GM19328 (cell line): ENCODE measurements around the gene AP5M1.
"Not testable (repeated sequence)": the region's sequence is repeated elsewhere in the genome, so short reads cannot be mapped to it uniquely, and the experiment has no call there.

Experiments
- ATAC-seq: cut with Tn5 transposase; IDR thresholded peaks from one replicate; pipeline ENCODE4 v1.9.1; 2021; ENCODE audit warnings: mild to moderate bottlenecking, moderate library complexity; ENCODE audit not compliant: unreplicated experiment

Gene AP5M1, protein sequence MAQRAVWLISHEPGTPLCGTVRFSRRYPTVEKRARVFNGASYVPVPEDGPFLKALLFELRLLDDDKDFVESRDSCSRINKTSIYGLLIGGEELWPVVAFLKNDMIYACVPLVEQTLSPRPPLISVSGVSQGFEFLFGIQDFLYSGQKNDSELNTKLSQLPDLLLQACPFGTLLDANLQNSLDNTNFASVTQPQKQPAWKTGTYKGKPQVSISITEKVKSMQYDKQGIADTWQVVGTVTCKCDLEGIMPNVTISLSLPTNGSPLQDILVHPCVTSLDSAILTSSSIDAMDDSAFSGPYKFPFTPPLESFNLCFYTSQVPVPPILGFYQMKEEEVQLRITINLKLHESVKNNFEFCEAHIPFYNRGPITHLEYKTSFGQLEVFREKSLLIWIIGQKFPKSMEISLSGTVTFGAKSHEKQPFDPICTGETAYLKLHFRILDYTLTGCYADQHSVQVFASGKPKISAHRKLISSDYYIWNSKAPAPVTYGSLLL

DNA sequence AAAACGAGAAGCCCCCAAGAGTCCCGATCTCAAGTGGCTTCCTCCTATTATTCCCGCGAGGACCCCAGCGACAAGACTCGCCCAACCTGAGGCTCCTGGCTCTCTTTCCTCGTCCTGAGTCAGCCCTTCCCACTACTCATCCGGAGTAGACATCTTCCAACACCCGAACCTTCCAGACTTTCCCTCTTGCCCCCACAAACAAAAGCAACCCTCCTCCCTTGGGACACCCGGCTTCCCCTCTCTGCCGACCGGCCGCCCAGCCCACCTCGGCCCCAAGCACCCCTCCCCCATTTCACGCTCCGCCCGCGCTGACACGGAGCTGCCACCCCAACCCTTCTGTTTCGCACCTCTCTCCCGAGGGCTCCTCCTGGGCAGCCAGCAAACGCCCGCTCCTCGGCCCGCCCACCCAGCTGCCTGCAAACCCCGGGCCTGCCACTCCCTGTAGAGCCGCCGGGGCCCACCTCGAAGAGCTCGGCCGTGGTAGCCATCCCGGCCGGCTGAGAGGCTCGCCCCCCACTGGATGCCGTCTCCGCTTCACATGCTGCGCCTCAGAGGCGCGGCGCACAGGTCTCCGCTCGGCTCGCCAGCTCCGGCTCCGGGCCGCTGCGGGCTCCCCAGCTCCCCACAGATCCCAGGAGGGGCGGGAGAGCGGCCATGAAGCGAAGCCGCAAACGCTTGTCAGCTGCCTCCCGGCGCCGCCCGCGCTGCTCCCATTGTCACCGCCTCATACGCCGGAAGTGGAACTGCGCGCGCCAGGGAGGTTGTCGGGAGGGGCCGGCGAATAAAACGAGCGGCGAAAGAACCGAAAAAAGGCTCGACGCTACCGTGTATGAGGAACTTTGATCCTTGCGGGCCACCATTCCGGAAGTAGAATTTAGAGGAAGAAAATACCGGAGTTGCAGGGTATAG lies at the start of gene AP5M1, which contains the start of gene EXOC5:
Gene AP5M1 (plus strand): TSS at position 811 of the 909 bp plus-strand sequence. CDS start 344 bp downstream, outside the sequence.
Gene EXOC5 (minus strand): TSS at position 745 of the 909 bp plus-strand sequence. CDS start 257 bp downstream, at position 488.
- ATAC-seq: peak; percentile 89

DNA sequence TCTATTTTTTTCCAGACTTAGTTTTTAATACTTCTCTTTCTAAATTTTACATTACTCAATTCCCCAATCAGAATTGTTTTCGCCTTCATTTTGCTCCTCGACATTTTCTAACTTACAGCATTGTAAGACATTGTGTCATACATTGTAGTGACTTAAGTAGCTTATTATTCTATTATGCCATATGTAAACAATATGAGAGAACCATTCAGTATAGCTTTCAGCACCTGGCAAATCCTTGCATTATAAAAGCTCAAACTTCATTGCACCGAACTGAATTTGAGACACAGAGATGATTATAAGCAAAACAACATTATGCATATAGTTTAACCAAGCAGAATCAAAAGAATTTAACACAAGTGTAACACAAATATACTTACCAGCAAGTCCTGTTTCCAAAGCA lies 46.8 kb upstream of the AP5M1 start:
- ATAC-seq: no peak

DNA sequence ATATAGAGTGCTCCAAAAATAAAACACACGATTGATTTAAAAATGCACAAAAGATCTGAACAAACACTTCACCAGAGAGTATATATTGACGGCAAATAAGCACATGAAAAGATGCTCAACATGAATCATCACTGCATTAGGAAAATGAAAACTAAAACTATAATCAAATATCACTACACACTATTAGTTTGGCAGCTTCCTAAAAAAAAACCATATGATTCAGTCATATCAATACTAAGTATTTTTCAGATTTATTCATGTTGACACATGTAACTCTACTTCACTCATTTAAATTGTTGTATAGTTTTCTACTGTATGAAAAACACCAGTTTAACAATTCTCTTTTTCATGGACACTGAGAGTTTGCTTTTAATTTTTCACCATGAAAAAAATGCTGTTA lies 41.7 kb upstream of the AP5M1 start:
- ATAC-seq: no peak

DNA sequence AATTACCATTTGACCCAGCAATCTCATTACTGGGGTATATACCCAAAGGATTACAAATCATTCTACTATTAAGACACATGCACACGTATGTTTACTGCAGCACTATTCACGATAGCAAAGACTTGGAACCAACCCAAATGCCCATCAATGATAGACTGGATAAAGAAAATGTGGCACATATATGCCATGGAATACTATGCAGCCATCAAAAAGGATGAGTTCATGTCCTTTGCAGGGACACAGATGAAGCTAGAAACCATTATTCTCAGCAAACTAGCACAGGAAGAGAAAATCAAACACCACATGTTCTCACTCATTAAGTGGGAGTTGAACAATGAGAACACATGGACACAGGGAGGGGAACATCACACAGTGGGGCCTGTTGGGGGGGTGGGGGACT lies 40.5 kb upstream of the AP5M1 start:
- ATAC-seq: not testable (repeated sequence)

DNA sequence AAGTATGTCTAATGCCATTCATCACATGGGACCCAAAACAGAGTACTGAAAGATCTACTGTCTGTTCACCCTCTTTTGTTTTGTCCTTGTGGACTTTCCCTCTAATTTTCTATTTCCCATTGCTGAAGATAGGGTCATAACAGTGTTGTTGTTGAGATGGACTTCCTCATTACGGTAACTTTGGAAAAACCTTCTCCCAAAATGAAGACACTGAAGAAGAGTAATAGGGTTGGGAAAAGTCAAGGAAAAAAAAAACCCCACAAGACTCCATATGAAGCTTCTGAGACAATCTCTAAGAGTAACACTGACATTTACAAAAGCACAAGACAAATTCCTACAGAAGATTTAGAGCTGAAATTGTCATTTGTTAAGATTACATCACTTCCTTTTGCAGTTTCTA lies 36.8 kb upstream of the AP5M1 start:
- ATAC-seq: no peak

DNA sequence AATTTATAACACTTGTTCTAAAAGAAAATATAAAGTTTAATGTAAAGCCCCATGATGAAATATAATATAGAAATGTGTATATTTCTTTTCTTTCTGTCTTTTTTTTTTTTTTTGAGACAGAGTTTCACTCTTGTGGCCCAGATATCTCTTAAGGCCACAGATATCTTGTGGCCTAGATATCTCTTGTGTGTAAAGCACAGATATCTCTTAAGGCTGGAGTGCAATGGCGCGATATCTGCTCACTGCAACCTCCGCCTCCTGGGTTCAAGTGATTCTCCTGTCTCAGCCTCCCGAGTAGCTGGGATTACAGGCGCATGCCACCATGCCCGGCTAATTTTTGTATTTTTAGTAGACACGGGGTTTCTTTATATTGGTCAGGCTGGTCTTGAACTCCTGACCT lies 28.7 kb upstream of the AP5M1 start:
- ATAC-seq: not testable (repeated sequence)

DNA sequence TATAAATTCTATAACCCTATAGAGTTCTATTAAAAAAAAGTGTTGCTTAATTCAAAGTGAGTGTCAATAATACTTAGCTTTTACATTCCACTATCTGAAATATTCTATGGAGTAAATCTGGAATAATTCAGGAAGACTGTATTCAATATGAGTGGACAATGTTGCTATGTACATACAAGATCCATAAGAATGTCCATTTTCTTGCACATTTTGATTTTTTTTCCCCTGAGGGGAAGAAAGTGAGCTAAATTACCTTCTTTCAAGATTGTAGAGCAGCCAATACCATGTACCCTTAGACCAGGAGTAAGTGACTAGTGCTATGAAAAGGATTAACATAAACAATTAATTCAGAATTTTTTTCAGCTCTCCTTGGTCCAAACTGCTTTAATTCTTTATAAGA lies 25.5 kb upstream of the AP5M1 start:
- no peak for ATAC-seq

DNA sequence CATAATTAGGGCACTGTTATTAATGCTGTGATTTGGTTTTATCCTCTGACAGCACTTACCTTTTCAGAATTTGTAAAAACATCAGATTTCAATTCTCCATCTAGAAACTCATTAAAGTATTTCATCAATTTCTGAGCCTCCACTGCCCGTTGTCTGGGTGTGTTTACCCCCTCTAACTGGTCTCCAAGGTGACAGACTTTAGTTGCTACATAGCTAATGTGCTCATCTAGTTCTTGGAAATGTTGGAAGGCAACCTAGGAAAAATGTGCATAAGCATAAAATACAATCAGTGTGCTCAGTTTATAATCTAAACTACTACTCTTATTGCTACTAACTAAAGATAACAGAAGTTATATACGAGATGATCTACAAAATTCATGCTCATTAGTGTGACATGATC lies 24.7 kb upstream of the AP5M1 start:
- ATAC-seq: no peak

DNA sequence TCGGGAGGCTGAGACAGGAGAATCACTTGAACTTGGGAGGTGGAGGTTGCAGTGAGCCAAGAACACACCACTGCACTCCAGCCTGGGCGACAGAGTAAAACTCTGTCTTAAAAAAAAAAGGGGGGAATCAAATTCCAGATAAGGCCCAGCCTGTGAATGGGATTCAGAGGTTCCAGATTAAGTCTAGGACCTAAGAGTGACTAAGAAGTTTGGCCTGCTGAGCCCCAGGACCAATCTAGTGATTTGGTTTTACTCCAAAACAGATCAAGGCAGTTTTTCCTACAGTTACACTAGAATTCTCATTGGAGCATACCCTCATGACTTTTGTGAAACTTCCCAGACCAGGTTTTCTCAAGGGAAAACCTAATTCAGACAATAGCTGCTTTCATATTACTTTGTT lies 22.8 kb upstream of the AP5M1 start:
- ATAC-seq: no peak

DNA sequence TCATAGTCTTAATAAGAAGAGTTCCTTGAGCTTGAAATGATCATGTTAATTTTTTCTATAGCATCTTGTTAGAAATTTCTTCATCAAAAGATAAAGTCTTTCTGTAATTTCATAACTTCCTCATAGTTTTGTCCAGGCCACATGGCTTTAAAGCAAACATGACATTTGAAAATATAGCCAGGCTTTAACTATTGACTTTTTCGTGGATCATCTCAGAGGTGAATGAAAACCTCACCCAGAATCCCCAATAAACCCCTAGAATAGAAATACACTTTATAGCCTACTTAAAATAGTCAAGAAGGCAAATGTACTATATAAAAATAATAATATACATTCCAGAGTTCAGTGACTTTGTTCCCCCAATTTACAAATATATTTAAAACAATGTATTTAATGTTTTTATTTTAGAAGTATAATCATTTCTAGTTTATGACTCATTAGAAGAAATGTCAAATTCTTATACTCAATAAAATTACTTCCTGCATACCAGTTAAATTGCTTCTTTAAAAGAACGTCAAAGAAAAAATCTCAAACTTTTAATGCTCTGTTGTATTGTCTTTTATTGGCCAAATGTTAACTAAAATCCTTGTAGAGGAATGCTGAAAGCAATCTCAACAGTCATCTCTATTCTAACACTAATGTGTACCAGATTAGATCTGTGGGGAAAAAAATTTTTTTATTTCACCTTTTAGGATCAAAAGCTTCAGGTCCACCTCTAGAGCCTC lies 21.7 kb upstream of the AP5M1 start:
- ATAC-seq: no peak

DNA sequence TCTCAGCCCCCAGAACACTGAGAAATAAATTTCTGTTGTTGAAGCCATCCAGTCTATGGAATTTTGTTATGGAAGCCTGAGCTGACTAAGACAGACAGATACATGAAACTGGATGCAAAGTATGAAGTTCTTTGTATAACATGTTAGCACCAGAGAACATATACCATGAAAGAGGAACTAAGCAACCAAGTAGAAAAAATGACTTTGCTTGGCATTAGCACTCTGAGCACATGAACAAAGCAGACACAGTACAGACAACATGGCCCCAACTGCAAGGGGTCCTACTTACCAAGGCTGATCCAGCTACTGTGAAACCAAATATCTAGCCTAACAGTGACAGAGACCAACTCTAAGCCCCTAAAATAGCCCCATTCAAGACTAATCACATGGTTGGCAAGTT lies 13.9 kb upstream of the AP5M1 start:
- no peak for ATAC-seq

DNA sequence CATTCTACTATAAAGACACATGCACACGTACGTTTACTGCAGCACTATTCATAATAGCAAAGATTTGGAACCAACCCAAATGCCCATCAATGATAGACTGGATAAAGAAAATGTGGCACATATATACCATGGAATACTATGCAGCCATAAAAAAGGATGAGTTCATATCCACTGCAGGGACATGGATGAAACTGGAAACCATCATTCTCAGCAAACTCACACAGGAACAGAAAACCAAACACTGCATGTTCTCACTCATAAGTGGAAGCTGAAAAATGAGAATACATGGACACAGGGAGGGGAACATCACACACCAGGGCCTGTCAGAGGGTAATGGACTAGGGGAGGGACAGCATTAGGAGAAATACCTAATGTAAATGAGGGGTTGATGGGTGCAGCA lies 10.6 kb upstream of the AP5M1 start:
- ATAC-seq: not testable (repeated sequence)

DNA sequence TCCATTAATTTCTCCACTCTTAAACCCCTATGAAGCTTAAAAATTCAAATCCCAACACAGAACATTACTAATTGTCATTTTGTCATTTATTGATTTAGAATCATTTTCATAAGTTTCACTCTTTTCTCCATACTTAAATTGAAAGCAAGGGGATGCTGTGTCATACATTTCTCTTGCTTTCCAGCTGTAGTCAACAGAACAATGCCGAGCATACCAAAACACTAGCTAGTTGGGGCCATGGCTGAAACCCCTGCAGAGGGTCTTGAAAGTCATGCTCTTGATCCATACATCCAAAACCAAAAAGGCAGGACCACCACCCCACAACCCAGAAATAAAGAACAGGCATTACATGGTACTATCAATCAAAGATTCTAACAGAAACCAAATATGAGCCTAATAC lies 9.1 kb upstream of the AP5M1 start:
- ATAC-seq: no peak

DNA sequence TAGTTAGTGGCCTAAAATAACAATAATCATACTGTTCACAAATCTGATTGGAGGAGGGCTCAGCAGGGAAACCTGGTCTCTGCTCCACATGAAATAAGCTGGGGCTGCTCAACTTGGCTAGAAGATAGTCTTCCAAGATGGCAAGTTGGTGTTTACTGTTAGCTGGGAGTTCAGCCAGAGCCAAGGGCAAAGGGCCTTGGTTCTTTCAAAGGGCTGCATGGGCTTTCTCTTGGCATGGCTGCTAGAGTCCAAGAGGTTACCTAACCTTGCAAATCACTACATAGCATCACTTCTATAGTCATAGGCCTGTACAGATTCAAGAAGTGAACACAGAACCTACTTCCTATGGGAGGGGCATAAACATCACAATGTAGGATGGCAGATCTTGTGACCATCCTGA lies 7.2 kb upstream of the AP5M1 start:
- no peak for ATAC-seq

DNA sequence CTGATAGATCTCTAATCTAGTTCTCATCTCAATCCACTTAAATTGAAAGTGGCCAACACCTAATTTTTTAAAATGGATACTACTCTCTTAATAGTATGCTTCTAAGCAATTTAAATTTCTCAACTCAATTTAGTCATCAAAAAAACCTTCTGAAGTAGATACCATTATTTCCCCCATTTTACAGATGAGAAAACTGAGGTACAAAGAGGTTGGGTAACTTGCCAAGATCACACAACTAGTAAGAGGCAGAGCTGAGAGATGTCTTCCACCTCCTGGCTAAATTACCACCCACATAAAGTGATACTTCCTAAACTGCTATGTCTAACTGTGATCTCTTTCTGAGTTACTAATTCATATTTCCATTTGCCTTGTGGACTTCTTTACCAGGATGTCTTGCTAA lies 6.7 kb upstream of the AP5M1 start:
- ATAC-seq: no peak

DNA sequence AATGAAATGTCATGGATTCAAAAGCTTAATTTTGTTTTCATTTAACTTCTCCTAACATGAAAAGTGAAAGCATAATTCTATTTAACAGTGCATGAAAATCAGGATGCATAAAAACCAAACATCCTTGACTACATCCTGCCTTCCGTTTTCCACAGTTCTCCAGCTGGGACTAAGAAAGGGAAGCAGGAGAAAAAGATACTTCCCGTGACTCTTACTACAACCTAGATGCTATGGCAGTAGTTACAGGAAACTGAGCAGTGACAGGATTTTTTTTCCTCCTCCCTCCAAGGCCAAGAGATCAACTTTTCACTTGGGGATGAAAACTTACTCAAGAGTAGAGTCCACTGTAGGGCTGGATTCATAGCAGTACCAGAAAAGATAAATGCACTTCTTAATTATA lies 2.7 kb upstream of the AP5M1 start:
- ATAC-seq: no peak

DNA sequence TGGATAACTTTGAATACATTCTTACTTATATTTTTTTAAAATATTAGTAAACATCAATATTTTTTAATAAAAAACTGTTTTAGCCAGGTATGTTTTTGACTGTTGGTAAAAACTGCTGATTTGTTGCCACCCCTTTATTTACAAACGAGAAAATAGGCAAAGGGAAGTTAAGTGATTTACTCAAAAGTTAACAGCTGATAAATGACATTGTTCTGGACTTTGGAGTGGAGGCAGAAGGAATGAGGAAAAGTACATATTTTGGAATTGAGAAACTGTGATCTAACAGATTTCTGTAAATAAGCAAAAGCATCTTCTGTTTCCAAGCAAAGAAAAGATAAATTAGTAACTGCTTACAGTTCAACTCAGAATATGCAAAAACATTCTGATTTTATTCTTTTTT lies 4.5 kb downstream of the AP5M1 start:
- ATAC-seq: no peak

DNA sequence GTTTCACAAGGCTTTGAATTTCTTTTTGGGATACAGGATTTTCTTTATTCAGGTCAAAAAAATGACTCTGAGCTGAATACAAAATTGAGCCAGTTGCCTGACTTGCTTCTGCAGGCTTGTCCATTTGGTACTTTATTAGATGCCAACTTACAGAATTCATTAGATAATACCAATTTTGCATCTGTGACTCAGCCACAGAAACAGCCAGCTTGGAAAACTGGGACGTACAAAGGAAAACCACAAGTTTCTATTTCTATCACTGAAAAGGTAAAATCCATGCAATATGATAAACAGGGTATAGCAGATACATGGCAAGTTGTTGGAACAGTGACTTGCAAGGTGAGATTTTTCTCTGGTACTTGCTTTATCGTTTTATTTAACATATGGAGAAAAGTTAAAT lies 5.8 kb downstream of the AP5M1 start:
- ATAC-seq: no peak

DNA sequence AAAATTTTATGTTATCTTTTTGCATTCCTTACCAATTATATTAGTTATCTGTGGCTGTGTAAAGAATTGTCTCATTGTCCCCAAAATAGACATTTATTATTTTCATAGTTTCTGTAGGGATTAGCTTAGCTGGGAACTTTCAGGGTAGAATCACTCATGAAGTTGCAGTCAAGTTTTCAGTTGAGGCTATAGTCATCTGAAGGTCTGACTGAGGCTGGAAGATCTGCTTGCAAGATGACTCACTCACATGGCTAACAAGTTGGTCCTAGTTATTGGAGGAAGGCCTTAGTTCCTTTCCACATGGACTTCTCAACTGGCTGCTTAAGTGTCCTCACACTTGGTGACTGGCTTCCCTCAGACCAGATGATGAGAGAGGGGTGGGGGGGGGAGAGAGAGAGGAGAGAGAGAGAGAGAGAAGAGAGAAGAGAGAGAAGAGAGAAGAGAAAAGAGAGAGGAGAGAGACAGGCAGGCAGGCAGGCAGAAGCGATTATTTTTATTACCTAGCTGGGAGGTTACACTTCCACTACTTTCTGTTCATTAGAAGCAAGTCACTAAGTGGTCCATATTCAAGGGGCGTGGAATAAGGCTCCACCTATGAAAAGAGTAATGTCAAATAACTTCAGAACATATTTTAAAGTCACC lies 6.4 kb downstream of the AP5M1 start:
- no peak for ATAC-seq

DNA sequence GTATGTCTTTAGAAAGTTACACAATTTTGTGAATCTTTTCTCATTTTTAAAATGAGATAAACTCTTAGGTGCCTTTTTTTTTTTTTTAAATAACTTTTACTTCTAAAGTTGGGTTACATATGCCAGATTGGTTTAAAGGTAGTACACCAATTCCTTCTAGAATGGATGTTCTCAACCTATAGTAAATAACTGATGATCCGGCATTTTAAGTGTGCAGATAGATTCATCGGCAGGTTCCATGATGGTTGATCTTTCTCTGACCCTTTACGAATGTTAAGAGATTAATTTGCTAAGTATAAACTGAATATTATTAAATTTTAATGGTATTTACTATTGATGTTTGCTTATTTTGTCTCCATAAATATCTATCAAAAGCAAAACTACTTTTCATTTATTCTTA lies 8.3 kb downstream of the AP5M1 start:
- no peak for ATAC-seq

DNA sequence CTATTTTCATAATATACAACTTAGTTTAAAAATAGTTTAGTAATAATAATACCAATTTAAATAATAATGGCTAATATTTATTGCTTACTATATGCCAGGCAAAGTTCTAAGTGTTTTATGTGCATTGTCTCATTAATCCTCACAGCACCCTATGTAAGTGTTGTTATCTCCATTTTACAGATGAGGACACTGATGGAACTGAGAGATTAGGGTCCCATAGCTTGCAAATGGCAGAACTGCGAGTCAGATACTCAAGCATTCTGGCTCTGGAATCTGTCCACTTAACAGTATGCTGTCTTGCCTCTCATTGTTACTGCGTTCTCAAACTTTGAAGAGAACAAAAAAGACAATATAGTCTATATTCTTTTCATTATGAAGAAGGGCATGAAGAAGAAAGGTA lies 19.0 kb downstream of the AP5M1 start:
- ATAC-seq: no peak
